SK-N-SH (cell line): ENCODE data around the gene CCNL2. TPM values are rescaled to one million over a fixed set of nuclear protein-coding genes. Genes with fewer than 3 reads are reported as not detected.

ENCODE experiments used
- CTCF ChIA-PET: fragments of 300-600, 350-600 bp; formaldehyde crosslinking; extraction: SDS; loops from one replicate; lab custom pipeline; 2021; lab: Yijun Ruan, JAX
- POLR2A ChIA-PET: fragments of 350-600 bp; sonication (Branson Sonifier 250); formaldehyde crosslinking; extraction: SDS; loops from one replicate; lab custom pipeline; 2020; ENCODE audit warnings: antibody characterized with exemption, inconsistent platforms; lab: Yijun Ruan, JAX
- DNase-seq: peaks from one replicate; pipeline ENCODE4 v3.0.0; 2012
- H2AFZ ChIP-seq: fragments of 200-600 bp; sonication (generic); 2 replicates; pipeline ENCODE4 v1.8.1; 2016; ENCODE audit warnings: antibody characterized with exemption, mild to moderate bottlenecking, low read depth
- H3F3A ChIP-seq: fragments of 200-600 bp; sonication (generic); replicated peaks from 2 replicates; pipeline ENCODE3; 2016; ENCODE audit warnings: antibody characterized with exemption, mild to moderate bottlenecking; ENCODE audit not compliant: insufficient read depth
- H3K27ac ChIP-seq, 2 experiments: fragments of 200-500 bp in 1 of 2; fragments of 200-600 bp in 1 of 2; sonication (Bioruptor generic) in 1 of 2; sonication (generic), shearing (Covaris generic) in 1 of 2; 2 replicates each; pipeline versions ENCODE4 v1.5.1 to v1.6.1; 2014 to 2016; ENCODE audit warnings: low read depth in 2 of 2, inconsistent platforms in 1 of 2, low read length in 1 of 2, mild to moderate bottlenecking in 1 of 2, mixed read lengths in 1 of 2
- H3K27me3 ChIP-seq: fragments of 200-600 bp; sonication (generic), shearing (Covaris generic); 2 replicates; pipeline ENCODE4 v1.6.1; 2016; ENCODE audit warnings: mixed run types; ENCODE audit not compliant: insufficient read depth
- H3K36me3 ChIP-seq, 2 experiments: fragments of 200-500 bp in 1 of 2; fragments of 200-600 bp in 1 of 2; sonication (Bioruptor generic) in 1 of 2; sonication (generic) in 1 of 2; replicated peaks in 1 of 2; 2 replicates each; pipeline versions ENCODE3 to v1.5.1; 2014 to 2016; ENCODE audit warnings: low read length in 1 of 2, mild to moderate bottlenecking in 1 of 2; ENCODE audit not compliant: insufficient read depth in 2 of 2, control insufficient read depth in 1 of 2
- H3K4me1 ChIP-seq, 2 experiments: fragments of 200-500 bp in 1 of 2; fragments of 200-600 bp in 1 of 2; sonication (Bioruptor generic) in 1 of 2; sonication (generic), shearing (Covaris generic) in 1 of 2; 2 replicates each; pipeline versions ENCODE4 v1.5.1 to v1.6.1; 2014 to 2016; ENCODE audit warnings: low read depth in 1 of 2, low read length in 1 of 2, mixed run types in 1 of 2; ENCODE audit not compliant: insufficient read depth in 2 of 2, control insufficient read depth in 1 of 2
- H3K4me2 ChIP-seq: fragments of 200-600 bp; sonication (generic), shearing (Covaris generic); 2 replicates; pipeline ENCODE4 v1.6.1; 2017; ENCODE audit warnings: mixed run types
- H3K4me3 ChIP-seq, 2 experiments: fragments of 200-500 bp in 1 of 2; fragments of 200-600 bp in 1 of 2; sonication (Bioruptor generic) in 1 of 2; sonication (generic), shearing (Covaris generic) in 1 of 2; 2 replicates each; pipeline versions ENCODE4 v1.5.1 to v1.8.1; 2014 to 2016; ENCODE audit warnings: low read depth in 2 of 2, inconsistent platforms in 1 of 2, low read length in 1 of 2, mild to moderate bottlenecking in 1 of 2, mixed read lengths in 1 of 2, moderate library complexity in 1 of 2
- H3K79me2 ChIP-seq: fragments of 200-600 bp; sonication (generic); 2 replicates; pipeline ENCODE4 v1.8.1; 2017; ENCODE audit warnings: mild to moderate bottlenecking; ENCODE audit not compliant: insufficient read depth
- H3K9ac ChIP-seq: fragments of 200-600 bp; sonication (generic); 2 replicates; pipeline ENCODE4 v1.6.1; 2017; ENCODE audit warnings: mixed run types
- H3K9me2 ChIP-seq: fragments of 200-600 bp; sonication (generic); 2 replicates; pipeline ENCODE4 v1.6.1; 2017; ENCODE audit warnings: mixed run types
- H3K9me3 ChIP-seq: fragments of 200-600 bp; sonication (generic); 2 replicates; pipeline ENCODE4 v1.6.1; 2017; ENCODE audit warnings: mixed run types, mild to moderate bottlenecking, moderate library complexity
- H4K20me1 ChIP-seq: fragments of 200-600 bp; sonication (generic); 2 replicates; pipeline ENCODE4 v1.6.1; 2017; ENCODE audit warnings: mild to moderate bottlenecking, mixed run types; ENCODE audit not compliant: insufficient read depth
- EZH2phosphoT487 ChIP-seq: fragments of 200-600 bp; sonication (generic); IDR thresholded peaks from 2 replicates; pipeline ENCODE4 v1.6.1; 2017; ENCODE audit warnings: low read depth, mixed run types, mild to moderate bottlenecking, antibody characterized with exemption, moderate library complexity, borderline replicate concordance
- JUND ChIP-seq: IDR thresholded peaks from 2 replicates; pipeline ENCODE4 v1.4.0; 2012
- PBX3 ChIP-seq: IDR thresholded peaks from 2 replicates; pipeline ENCODE4; 2012
- RAD21 ChIP-seq: IDR thresholded peaks from 2 replicates; pipeline ENCODE4 v1.6.1; 2012; ENCODE audit warnings: mild to moderate bottlenecking, low read length
- RFX5 ChIP-seq: IDR thresholded peaks from 2 replicates; pipeline ENCODE4 v1.6.1; 2012; ENCODE audit warnings: mild to moderate bottlenecking, improper control_type of control experiment, low read length
- SIN3A ChIP-seq: IDR thresholded peaks from 2 replicates; pipeline ENCODE4 v1.6.1; 2012; ENCODE audit warnings: low read depth, mild to moderate bottlenecking, low read length, moderate library complexity, borderline replicate concordance
- SMC3 ChIP-seq: IDR thresholded peaks from 2 replicates; pipeline ENCODE4 v1.6.1; 2012; ENCODE audit warnings: low read depth, low read length, improper control_type of control experiment
- TEAD4 ChIP-seq: IDR thresholded peaks from 2 replicates; pipeline ENCODE4 v1.4.0; 2012; ENCODE audit warnings: mild to moderate bottlenecking, borderline replicate concordance; ENCODE audit not compliant: insufficient read depth
- whole genome bisulfite sequencing: methylation state at CpG from one replicate; pipeline ENCODE4 v1.1.6; 2017; ENCODE audit warnings: low lambda C conversion rate; 5-methylcytosine and 5-hydroxymethylcytosine counted together
- polyA plus RNA-seq, 3 experiments: library from polyadenylated mRNA; depleted of rRNA; stranded (reverse); fragments of >200 nt; gene quantifications; 2 replicates each; pipeline ENCODE4 v1.2.3, GENCODE V29; 2012
- TF ChIP-seq, protein P1 (sequence below): fragments of 200-600 bp; sonication (generic); IDR thresholded peaks from 2 replicates; pipeline ENCODE4 v1.6.1; 2017; ENCODE audit warnings: antibody characterized with exemption, mild to moderate bottlenecking, moderate library complexity
- TF ChIP-seq, protein P2 (sequence below): IDR thresholded peaks from 2 replicates; pipeline ENCODE4 v1.6.1; 2012; ENCODE audit warnings: mild to moderate bottlenecking, low read depth, low read length, moderate library complexity
- TF ChIP-seq, protein P3 (sequence below): IDR thresholded peaks from 2 replicates; pipeline ENCODE4 v1.4.0; 2012; ENCODE audit warnings: low read depth, borderline replicate concordance

Gene CCNL2
- polyA plus RNA-seq, 1 of the 3 experiments (the other 2 are of a cell fraction) = 362 TPM

- WGBS = no CpG with 5 or more reads among the region's 29 CpGs
- peaks cover 0 to 3% of the 10 kb centered on the region in 2 experiments; a peak in 1 of 4 replicates for H3K4me1 ChIP-seq
- no peak overlapping the region for H3K9ac ChIP-seq
- H3F3A ChIP-seq = no peaks in the 10 kb centered on the region
- ChIA-PET POLR2A (no interaction called here), CTCF (interaction anchor here (0.6 to 2.6 kb wide), 9 partner anchors 10 to 66 kb away, joined by 3 to 8 read pairs (median 3); partner anchors contain the start of genes AURKAIP1 and MRPL20)
- TF ChIP-seq, protein P1, sequence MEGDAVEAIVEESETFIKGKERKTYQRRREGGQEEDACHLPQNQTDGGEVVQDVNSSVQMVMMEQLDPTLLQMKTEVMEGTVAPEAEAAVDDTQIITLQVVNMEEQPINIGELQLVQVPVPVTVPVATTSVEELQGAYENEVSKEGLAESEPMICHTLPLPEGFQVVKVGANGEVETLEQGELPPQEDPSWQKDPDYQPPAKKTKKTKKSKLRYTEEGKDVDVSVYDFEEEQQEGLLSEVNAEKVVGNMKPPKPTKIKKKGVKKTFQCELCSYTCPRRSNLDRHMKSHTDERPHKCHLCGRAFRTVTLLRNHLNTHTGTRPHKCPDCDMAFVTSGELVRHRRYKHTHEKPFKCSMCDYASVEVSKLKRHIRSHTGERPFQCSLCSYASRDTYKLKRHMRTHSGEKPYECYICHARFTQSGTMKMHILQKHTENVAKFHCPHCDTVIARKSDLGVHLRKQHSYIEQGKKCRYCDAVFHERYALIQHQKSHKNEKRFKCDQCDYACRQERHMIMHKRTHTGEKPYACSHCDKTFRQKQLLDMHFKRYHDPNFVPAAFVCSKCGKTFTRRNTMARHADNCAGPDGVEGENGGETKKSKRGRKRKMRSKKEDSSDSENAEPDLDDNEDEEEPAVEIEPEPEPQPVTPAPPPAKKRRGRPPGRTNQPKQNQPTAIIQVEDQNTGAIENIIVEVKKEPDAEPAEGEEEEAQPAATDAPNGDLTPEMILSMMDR = peak; percentile 50
- TF ChIP-seq, protein P2, sequence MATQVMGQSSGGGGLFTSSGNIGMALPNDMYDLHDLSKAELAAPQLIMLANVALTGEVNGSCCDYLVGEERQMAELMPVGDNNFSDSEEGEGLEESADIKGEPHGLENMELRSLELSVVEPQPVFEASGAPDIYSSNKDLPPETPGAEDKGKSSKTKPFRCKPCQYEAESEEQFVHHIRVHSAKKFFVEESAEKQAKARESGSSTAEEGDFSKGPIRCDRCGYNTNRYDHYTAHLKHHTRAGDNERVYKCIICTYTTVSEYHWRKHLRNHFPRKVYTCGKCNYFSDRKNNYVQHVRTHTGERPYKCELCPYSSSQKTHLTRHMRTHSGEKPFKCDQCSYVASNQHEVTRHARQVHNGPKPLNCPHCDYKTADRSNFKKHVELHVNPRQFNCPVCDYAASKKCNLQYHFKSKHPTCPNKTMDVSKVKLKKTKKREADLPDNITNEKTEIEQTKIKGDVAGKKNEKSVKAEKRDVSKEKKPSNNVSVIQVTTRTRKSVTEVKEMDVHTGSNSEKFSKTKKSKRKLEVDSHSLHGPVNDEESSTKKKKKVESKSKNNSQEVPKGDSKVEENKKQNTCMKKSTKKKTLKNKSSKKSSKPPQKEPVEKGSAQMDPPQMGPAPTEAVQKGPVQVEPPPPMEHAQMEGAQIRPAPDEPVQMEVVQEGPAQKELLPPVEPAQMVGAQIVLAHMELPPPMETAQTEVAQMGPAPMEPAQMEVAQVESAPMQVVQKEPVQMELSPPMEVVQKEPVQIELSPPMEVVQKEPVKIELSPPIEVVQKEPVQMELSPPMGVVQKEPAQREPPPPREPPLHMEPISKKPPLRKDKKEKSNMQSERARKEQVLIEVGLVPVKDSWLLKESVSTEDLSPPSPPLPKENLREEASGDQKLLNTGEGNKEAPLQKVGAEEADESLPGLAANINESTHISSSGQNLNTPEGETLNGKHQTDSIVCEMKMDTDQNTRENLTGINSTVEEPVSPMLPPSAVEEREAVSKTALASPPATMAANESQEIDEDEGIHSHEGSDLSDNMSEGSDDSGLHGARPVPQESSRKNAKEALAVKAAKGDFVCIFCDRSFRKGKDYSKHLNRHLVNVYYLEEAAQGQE = no peak
- no peak for TF ChIP-seq RFX5
- TF ChIP-seq RAD21 = peak; percentile 42
- peak; percentile 25; the same call in 1 of the 2 replicates for TF ChIP-seq SMC3
- H3K27me3 ChIP-seq = no peaks in the 10 kb centered on the region
- no peak overlapping the region for H3K4me2 ChIP-seq
- no peaks in the 10 kb centered on the region for H4K20me1 ChIP-seq
- no peaks in the 10 kb centered on the region for H3K36me3 ChIP-seq
- H3K9me3 ChIP-seq = no peaks in the 10 kb centered on the region
- no peak overlapping the region for H3K4me3 ChIP-seq
- peak; percentile 86 for DNase-seq
- no peak overlapping the region for H3K27ac ChIP-seq
- no peak overlapping the region for H2AFZ ChIP-seq
- no peaks in the 10 kb centered on the region for H3K9me2 ChIP-seq
- H3K79me2 ChIP-seq = no peaks in the 10 kb centered on the region
Observed at GRCh38 chr1:1441002-1441888, 42.1 kb upstream of the CCNL2 start.

DNA sequence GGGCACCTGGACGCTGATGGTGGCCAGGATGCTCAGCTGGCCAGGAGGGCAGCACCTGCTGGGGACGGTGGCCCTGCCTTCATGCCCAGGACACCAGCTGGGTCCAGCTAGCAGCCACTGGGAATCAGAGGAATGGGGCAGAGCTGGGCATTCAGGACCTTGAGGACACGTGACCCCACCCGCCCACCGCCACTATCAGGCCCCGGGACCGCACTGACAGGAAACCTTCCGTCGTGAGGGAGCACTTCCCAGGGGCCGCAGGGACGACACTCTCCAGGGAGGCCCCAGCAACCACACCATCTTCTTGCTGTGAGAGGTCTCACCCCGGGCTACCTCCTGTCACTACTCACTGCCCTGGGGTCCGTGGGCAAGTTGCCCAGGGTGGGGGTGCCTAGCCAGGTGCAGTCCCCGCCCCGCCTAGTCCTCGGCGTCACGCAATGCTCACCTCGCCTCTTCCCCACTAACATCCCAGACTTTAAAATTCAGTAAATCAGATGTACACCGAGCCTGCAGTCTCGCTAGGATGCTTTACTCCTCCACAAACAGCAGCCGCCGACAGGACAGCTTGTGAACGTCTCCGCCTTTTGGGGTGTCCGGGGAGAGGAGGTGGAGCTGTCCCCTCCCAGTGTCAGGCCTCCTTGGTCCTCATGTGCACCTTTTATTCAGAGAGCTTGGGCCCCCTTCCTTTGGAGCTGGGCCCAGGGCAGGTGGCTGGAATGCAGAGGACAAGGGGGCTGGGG is 41.3 kb upstream of the CCNL2 start:
- Histone ChIP-seq H3K9me3 (no peaks in the 10 kb centered on the region), H3K4me1 (peaks cover 0 to 7% of the 10 kb centered on the region in 2 experiments; a peak in 1 of 4 replicates), H3K36me3 (no peaks in the 10 kb centered on the region), H3F3A (no peaks in the 10 kb centered on the region), H3K9me2 (no peaks in the 10 kb centered on the region), H3K4me3 (no peak overlapping the region), H3K9ac (no peak overlapping the region), H3K27me3 (no peaks in the 10 kb centered on the region), H3K79me2 (no peaks in the 10 kb centered on the region), H2AFZ (no peak overlapping the region), H3K27ac (no peak overlapping the region), H4K20me1 (no peaks in the 10 kb centered on the region), H3K4me2 (no peak overlapping the region)
- peak; percentile 27 for DNase-seq
- ChIA-PET CTCF (interaction anchor here (1.0 to 2.6 kb wide), 5 partner anchors 9 to 65 kb away, joined by 3 to 8 read pairs (median 4); no protein-coding TSS in a partner anchor), POLR2A (no interaction called here)
- WGBS = over 99% methylated on average over 15 of the region's 26 CpGs
- TF ChIP-seq, protein P3, sequence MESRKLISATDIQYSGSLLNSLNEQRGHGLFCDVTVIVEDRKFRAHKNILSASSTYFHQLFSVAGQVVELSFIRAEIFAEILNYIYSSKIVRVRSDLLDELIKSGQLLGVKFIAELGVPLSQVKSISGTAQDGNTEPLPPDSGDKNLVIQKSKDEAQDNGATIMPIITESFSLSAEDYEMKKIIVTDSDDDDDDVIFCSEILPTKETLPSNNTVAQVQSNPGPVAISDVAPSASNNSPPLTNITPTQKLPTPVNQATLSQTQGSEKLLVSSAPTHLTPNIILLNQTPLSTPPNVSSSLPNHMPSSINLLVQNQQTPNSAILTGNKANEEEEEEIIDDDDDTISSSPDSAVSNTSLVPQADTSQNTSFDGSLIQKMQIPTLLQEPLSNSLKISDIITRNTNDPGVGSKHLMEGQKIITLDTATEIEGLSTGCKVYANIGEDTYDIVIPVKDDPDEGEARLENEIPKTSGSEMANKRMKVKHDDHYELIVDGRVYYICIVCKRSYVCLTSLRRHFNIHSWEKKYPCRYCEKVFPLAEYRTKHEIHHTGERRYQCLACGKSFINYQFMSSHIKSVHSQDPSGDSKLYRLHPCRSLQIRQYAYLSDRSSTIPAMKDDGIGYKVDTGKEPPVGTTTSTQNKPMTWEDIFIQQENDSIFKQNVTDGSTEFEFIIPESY = no peak
- TF ChIP-seq TEAD4 (no peak), SIN3A (no peak), PBX3 (no peak), EZH2phosphoT487 (no peak), RAD21 (no peak), JUND (no peak)
- TF ChIP-seq, protein P1 = no peak
